HG03521 (cell line): ENCODE data around the gene PDZRN3.
A peak's percentile ranks its signal among the peaks of the same experiment; 100 is the strongest.
"Not testable (repeated sequence)": the region's sequence is repeated elsewhere in the genome, so short reads cannot be mapped to it uniquely, and the experiment has no call there.

Source experiments
- ATAC-seq: cut with Tn5 transposase; IDR thresholded peaks from one replicate; pipeline ENCODE4 v1.9.1; 2021; ENCODE audit warnings: mild to moderate bottlenecking, moderate library complexity; ENCODE audit not compliant: unreplicated experiment

Gene PDZRN3

GRCh38 chr3:73470860-73471259 is 153.9 kb downstream of the PDZRN3 start:
- no peak for ATAC-seq

GRCh38 chr3:73469331-73469730 is 155.4 kb downstream of the PDZRN3 start:
- no peak for ATAC-seq

- ATAC-seq, result no peak
Measured at GRCh38 chr3:73467211-73467610, 157.5 kb downstream of the PDZRN3 start.

- no peak for ATAC-seq
Measured at GRCh38 chr3:73465926-73466325, 158.8 kb downstream of the PDZRN3 start.

- not testable (repeated sequence) for ATAC-seq
Measured at GRCh38 chr3:73464126-73464525, 160.6 kb downstream of the PDZRN3 start.

GRCh38 chr3:73461547-73461946 is 163.2 kb downstream of the PDZRN3 start:
- ATAC-seq, result no peak

- ATAC-seq, result no peak
Measured at GRCh38 chr3:73459711-73460110, 165.0 kb downstream of the PDZRN3 start.

GRCh38 chr3:73453666-73454065 is 171.1 kb downstream of the PDZRN3 start:
- no peak for ATAC-seq

- ATAC-seq, result no peak
Measured at GRCh38 chr3:73452729-73453128, 172.0 kb downstream of the PDZRN3 start.

GRCh38 chr3:73451301-73451944 is 173.3 kb downstream of the PDZRN3 start:
- peak; percentile 41 for ATAC-seq

GRCh38 chr3:73449774-73450173 is 175.0 kb downstream of the PDZRN3 start:
- peak; percentile 32 for ATAC-seq

GRCh38 chr3:73448761-73449301 is 175.9 kb downstream of the PDZRN3 start:
- ATAC-seq, result peak; percentile 85

- ATAC-seq, result no peak
Measured at GRCh38 chr3:73448041-73448440, 176.7 kb downstream of the PDZRN3 start.

GRCh38 chr3:73447111-73447510 is 177.6 kb downstream of the PDZRN3 start:
- ATAC-seq, result no peak

- no peak for ATAC-seq
Measured at GRCh38 chr3:73446467-73447110, 178.2 kb downstream of the PDZRN3 start.

GRCh38 chr3:73442886-73443285 is 181.9 kb downstream of the PDZRN3 start:
- ATAC-seq, result no peak

GRCh38 chr3:73442152-73442551 is 182.6 kb downstream of the PDZRN3 start:
- ATAC-seq, result no peak

GRCh38 chr3:73437828-73438227 is 186.9 kb downstream of the PDZRN3 start:
- ATAC-seq, result no peak

- no peak for ATAC-seq
Measured at GRCh38 chr3:73435055-73435454, 189.7 kb downstream of the PDZRN3 start.

- no peak for ATAC-seq
Measured at GRCh38 chr3:73433687-73434086, 191.1 kb downstream of the PDZRN3 start.

GRCh38 chr3:73433079-73433478 is 191.7 kb downstream of the PDZRN3 start:
- ATAC-seq, result no peak

GRCh38 chr3:73432706-73433032 is 192.1 kb downstream of the PDZRN3 start:
- ATAC-seq, result no peak
